Measurements from ENCODE around the gene DDX24.

The DDX24 gene

GRCh38 chr14:94005324-94006073 lies 75.5 kb downstream of the DDX24 start:
- DNase-seq: peak; percentile 22

DNA sequence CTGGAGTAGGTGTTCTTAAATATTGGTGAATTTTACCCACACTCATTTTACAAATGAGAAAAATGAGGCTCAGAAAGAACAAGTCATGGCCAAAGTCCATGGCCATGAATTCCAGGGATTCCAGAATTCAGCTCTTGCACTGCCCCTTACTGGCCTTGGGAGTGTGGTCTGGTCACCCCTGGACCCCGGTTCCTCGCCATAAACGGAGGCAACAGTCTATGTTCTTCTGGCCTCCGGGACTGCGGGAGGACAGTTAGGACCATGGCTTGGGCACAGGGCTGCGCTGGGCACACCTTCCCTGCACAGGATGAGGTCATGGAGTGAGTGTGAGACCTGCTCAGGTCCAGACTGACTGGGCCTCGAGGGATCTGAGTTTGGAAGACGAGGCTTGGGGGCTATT lies 77.0 kb downstream of the DDX24 start:
- no peak for DNase-seq

- no peak for DNase-seq
Observed at GRCh38 chr14:94003397-94003796, 77.6 kb downstream of the DDX24 start.

GRCh38 chr14:94001501-94002396 lies 79.3 kb downstream of the DDX24 start:
- peak; percentile 65 for DNase-seq

GRCh38 chr14:94001016-94001415 lies 80.0 kb downstream of the DDX24 start:
- no peak for DNase-seq

GRCh38 chr14:94000267-94000666 lies 80.7 kb downstream of the DDX24 start:
- DNase-seq: no peak

DNA sequence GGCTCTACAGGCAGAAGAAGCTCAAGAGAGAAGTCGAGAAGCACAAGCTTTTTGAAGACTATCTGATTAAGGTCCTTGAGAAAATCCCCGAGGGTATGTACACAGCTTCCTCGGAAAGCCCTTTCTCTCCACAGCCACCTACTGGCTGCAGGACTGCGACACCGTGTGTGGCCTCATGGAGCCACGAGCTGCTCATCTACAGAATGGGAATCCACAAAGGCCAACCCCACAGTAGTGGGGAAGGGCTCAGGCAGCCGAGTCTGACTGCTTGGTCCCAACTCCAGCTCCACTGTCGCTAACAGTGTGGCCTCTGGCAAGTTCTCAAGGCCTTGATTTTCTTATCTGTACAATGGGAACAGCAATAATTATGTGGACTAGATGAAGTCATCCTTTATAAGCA lies 81.4 kb downstream of the DDX24 start:
- no peak for DNase-seq

GRCh38 chr14:93998871-93999403 lies 82.1 kb downstream of the DDX24 start:
- DNase-seq: no peak
